Transverse colon (tissue), 4 donors: ENCODE results near the gene E2F1.

Experiments used
- EP300 ChIP-seq: sonication (generic); formaldehyde crosslinking; IDR thresholded peaks from one replicate; pipeline ENCODE4 v1.6.1; 2017; ENCODE audit warnings: antibody characterized with exemption, low read depth
- POLR2A ChIP-seq: fragments of 450-650 bp; IDR thresholded peaks from one replicate; pipeline ENCODE4 v1.6.1; 2016; ENCODE audit warnings: antibody characterized with exemption, mild to moderate bottlenecking, moderate library complexity
- POLR2AphosphoS5 ChIP-seq, 3 donors: sonication (generic); formaldehyde crosslinking; IDR thresholded peaks; one replicate each; pipeline ENCODE4 v1.6.1; 2016; ENCODE audit warnings: antibody characterized with exemption in 3 of 3
- TF ChIP-seq, protein P1 (sequence below), 5 experiments: fragments of 200-600 bp in 3 of 5; fragments of 450-650 bp in 2 of 5; sonication (generic) in 3 of 5; IDR thresholded peaks; 1 replicate in 2 of 5; 2 replicates in 3 of 5; pipeline ENCODE4 v1.5.1; 2016 to 2017; ENCODE audit warnings: antibody characterized with exemption in 5 of 5, inconsistent platforms in 3 of 5, mild to moderate bottlenecking in 2 of 5, moderate library complexity in 1 of 5

DNA sequence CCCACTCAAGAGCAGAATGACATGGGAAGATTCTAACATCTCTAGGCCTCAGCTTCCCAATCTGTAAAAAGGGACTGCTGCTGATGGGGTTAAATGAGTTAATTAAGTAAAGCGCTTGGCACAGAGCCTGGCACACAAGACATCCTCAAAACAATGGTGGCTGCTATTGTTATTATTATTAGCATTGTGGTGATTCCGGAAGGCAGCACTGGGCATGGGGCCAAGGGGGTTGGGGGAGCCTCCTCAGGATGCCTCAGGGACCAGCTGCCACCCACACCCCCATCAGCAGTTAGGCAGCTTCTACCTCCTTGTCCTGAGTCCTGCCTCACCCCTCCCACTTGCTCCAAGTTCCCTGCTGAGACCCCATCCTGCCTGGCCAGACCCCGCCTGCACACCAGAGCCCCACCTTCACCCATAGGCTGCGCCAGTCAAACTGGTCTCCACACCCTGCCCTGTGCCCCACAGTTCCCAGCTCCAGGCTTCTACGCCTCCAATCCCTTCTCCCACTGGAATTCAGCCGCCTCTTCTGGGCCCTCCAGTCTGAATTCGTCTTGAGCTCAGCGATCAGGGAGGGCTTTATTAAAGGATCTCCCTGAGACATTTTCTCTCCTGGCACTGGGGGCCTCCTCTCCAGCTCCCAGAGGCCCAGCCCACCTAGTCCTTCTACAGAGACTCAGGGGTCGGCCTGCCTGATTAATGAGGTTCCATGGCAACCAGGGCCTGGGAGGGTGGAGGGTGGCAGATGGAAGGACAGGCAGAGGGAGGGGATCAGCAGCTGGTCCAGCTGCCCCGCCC is 1.5 kb downstream of the E2F1 start:
- TF ChIP-seq POLR2AphosphoS5 (IDR thresholded peaks at IDR 0.05), result no peak
- TF ChIP-seq, protein P1, sequence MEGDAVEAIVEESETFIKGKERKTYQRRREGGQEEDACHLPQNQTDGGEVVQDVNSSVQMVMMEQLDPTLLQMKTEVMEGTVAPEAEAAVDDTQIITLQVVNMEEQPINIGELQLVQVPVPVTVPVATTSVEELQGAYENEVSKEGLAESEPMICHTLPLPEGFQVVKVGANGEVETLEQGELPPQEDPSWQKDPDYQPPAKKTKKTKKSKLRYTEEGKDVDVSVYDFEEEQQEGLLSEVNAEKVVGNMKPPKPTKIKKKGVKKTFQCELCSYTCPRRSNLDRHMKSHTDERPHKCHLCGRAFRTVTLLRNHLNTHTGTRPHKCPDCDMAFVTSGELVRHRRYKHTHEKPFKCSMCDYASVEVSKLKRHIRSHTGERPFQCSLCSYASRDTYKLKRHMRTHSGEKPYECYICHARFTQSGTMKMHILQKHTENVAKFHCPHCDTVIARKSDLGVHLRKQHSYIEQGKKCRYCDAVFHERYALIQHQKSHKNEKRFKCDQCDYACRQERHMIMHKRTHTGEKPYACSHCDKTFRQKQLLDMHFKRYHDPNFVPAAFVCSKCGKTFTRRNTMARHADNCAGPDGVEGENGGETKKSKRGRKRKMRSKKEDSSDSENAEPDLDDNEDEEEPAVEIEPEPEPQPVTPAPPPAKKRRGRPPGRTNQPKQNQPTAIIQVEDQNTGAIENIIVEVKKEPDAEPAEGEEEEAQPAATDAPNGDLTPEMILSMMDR (IDR thresholded peaks at IDR 0.05), result no peak
- no peak for TF ChIP-seq POLR2A
- TF ChIP-seq EP300, result no peak
